ENCODE measurements around the gene RIC8B. TPM values are rescaled to one million over a fixed set of nuclear protein-coding genes. Genes with fewer than 3 reads are reported as not detected.

Gene RIC8B
- total RNA-seq, 6 experiments from 2014 or later: 8.0 to 12.0 (median 10.2) TPM

DNA sequence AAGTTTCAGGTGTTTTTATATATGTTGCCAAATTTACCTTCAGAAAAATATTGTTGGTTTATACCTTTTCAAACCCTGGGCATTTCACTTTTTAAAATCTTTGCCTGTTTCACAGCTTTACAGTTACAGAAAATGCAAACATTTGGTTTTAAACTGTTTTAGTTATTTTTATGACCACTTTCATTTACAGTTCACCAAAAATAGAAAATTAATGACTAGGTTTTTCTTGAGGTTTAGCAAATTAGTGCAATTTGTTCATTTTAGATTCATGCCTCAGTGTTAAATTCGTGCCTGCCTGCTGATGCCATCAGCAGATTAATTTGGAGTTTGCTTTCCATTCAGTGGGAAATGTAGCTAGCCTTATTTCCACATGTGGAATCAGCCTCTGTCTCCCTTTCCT, 45.5 kb downstream of the RIC8B start:
- TF ChIP-seq, protein P1, sequence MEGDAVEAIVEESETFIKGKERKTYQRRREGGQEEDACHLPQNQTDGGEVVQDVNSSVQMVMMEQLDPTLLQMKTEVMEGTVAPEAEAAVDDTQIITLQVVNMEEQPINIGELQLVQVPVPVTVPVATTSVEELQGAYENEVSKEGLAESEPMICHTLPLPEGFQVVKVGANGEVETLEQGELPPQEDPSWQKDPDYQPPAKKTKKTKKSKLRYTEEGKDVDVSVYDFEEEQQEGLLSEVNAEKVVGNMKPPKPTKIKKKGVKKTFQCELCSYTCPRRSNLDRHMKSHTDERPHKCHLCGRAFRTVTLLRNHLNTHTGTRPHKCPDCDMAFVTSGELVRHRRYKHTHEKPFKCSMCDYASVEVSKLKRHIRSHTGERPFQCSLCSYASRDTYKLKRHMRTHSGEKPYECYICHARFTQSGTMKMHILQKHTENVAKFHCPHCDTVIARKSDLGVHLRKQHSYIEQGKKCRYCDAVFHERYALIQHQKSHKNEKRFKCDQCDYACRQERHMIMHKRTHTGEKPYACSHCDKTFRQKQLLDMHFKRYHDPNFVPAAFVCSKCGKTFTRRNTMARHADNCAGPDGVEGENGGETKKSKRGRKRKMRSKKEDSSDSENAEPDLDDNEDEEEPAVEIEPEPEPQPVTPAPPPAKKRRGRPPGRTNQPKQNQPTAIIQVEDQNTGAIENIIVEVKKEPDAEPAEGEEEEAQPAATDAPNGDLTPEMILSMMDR (IDR thresholded peaks at IDR 0.05): no peak
- Mint-ChIP-seq H3K36me3 (ENCODE audit: low read depth) (peaks cover 6% of the 10 kb centered on the region), H3K27me3 (ENCODE audit: insufficient read depth) (no peaks in the 10 kb centered on the region), H3K4me1 (ENCODE audit: low read depth) (no peaks in the 10 kb centered on the region), H3K4me3 (no peak overlapping the region), H3K27ac (no peak overlapping the region), H3K9me3 (no peaks in the 10 kb centered on the region)
- DNase-seq: no peak

DNA sequence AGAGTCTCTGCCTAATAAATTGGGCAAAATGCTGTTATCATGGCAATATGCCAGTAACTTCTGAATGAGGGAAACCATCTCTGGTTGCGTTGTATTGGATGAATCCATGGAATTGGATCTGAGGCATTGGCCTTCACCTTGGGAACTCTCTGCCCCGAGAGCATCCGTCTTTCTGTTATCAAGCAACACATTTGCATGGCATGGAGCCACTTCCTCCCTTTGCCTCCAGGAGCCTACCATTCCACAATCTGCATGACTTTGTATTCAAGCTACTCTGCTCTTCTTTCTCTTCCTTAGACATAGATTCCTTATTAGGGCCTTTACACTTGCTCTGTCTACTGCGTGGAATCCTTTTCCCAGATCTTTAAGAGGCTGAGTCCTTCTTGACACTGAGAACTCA, 57.2 kb downstream of the RIC8B start:
- TF ChIP-seq, protein P1 (IDR thresholded peaks at IDR 0.05): no peak
- Mint-ChIP-seq H3K9me3 (no peaks in the 10 kb centered on the region), H3K4me3 (no peak overlapping the region), H3K4me1 (ENCODE audit: low read depth) (no peaks in the 10 kb centered on the region), H3K36me3 (ENCODE audit: low read depth) (peaks cover 6% of the 10 kb centered on the region; the same call in 1 of the 2 replicates), H3K27me3 (ENCODE audit: insufficient read depth) (no peaks in the 10 kb centered on the region), H3K27ac (no peak overlapping the region)
- no peak for DNase-seq

DNA sequence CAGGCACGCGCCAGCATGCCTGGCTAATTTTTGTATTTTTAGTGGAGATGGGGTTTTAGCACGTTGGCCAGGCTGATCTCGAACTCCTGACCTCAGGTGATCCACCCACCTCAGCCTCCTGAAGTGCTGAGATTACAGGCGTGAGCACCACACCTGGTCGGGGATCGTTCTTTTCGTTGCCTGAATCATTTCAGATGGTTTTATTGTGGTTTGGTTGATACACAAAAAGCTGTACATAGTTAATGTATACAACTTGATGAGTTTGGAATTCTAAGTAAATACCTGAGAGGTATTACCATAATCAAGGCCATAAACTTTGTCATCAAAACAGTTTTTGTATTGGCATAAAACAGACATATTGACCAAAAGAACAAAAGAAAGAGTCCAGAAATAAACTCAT, 63.3 kb downstream of the RIC8B start:
- H3K27ac Mint-ChIP-seq: no peak overlapping the region
- H3K4me1 Mint-ChIP-seq (ENCODE audit: low read depth): peaks cover 30% of the 10 kb centered on the region
- no peaks in the 10 kb centered on the region for H3K27me3 Mint-ChIP-seq (ENCODE audit: insufficient read depth)
- TF ChIP-seq, protein P1 (IDR thresholded peaks at IDR 0.05): no peak
- no peaks in the 10 kb centered on the region for H3K9me3 Mint-ChIP-seq
- DNase-seq: no peak
- no peak overlapping the region for H3K4me3 Mint-ChIP-seq
- no peaks in the 10 kb centered on the region for H3K36me3 Mint-ChIP-seq (ENCODE audit: low read depth)

DNA sequence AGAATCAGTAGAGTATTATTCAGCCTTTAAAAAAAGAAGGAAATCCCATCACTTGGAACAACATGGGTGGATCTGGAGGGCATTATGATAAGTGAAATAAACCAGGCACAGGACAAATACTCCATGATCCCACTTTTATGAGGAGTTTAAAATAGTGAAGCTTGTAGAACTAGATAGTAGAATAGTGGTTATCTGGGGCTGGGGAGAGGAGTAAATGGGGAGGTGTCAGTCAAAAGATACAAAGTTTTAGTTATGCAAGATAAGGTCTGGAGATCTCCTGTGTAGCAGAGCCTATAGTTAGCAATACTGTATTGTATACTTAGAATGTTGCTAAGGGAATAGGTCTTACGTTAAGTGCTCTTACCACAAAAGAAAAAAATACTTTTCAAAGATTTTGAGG, 64.9 kb downstream of the RIC8B start:
- Mint-ChIP-seq H3K9me3 (no peaks in the 10 kb centered on the region), H3K4me3 (no peak overlapping the region), H3K4me1 (ENCODE audit: low read depth) (peaks cover 30% of the 10 kb centered on the region)

DNA sequence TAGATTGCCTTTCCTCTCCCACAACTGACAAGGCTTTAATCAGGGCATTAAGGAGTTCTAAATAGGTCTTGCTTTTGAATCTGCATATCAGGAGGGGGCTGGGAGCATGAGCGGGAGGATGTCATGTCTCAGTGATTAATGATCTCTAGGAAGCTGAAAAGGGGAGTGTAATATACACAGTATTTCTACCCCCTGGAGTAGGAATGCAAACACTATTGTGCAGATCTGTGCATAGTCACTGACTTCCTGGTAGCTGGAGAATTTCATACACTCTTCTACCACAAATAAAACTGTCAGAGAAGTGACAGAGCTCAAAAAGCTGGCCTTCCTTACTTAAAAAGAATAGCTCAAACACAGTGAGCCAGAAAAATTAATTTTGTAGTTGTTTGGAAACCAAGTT, 65.8 kb downstream of the RIC8B start:
- H3K27ac Mint-ChIP-seq: peak overlapping the region; percentile 68
- peak; percentile 23 for DNase-seq
- H3K9me3 Mint-ChIP-seq: no peaks in the 10 kb centered on the region
- no peaks in the 10 kb centered on the region for H3K27me3 Mint-ChIP-seq (ENCODE audit: insufficient read depth)
- peaks cover 30% of the 10 kb centered on the region for H3K4me1 Mint-ChIP-seq (ENCODE audit: low read depth)
- H3K4me3 Mint-ChIP-seq: peak overlapping the region; percentile 3; the same call in 1 of the 2 replicates
- H3K36me3 Mint-ChIP-seq (ENCODE audit: low read depth): no peaks in the 10 kb centered on the region
- TF ChIP-seq, protein P1 (IDR thresholded peaks at IDR 0.05): no peak

More for the DNA sequence above, 64.9 kb downstream of the RIC8B start:
- TF ChIP-seq, protein P1 (IDR thresholded peaks at IDR 0.05): no peak
- H3K27ac Mint-ChIP-seq: peak overlapping the region; percentile 68
- H3K36me3 Mint-ChIP-seq (ENCODE audit: low read depth): no peaks in the 10 kb centered on the region
- H3K27me3 Mint-ChIP-seq (ENCODE audit: insufficient read depth): no peaks in the 10 kb centered on the region
- no peak for DNase-seq

Measured in HFFc6 (cell line).